ENCODE data around the gene NHERF2.

The NHERF2 gene

GRCh38 chr16:2042986-2043666 lies 16.4 kb downstream of the NHERF2 start:
- no peak for DNase-seq

- no peak for DNase-seq
Measured at GRCh38 chr16:2043667-2044451, 17.2 kb downstream of the NHERF2 start.

GRCh38 chr16:2044541-2044940 lies 17.8 kb downstream of the NHERF2 start:
- no peak for DNase-seq

GRCh38 chr16:2045965-2046892 lies 19.5 kb downstream of the NHERF2 start:
- no peak for DNase-seq

- no peak for DNase-seq
Measured at GRCh38 chr16:2046893-2047329, 20.2 kb downstream of the NHERF2 start.

- DNase-seq, result peak; percentile 75
Measured at GRCh38 chr16:2047330-2048115, 20.8 kb downstream of the NHERF2 start, which contains the start of the genes NTHL1 and TSC2. Gene NTHL1, minus strand, starts transcription at chr16:2047834. Its CDS starts 11 bp downstream, at chr16:2047823. Gene TSC2, plus strand, starts transcription at chr16:2047985. Its CDS starts 631 bp downstream, at chr16:2048616.

GRCh38 chr16:2048116-2048543 lies 21.4 kb downstream of the NHERF2 start:
- DNase-seq, result no peak

- DNase-seq, result no peak
Measured at GRCh38 chr16:2053211-2053610, 26.5 kb downstream of the NHERF2 start.

DNA sequence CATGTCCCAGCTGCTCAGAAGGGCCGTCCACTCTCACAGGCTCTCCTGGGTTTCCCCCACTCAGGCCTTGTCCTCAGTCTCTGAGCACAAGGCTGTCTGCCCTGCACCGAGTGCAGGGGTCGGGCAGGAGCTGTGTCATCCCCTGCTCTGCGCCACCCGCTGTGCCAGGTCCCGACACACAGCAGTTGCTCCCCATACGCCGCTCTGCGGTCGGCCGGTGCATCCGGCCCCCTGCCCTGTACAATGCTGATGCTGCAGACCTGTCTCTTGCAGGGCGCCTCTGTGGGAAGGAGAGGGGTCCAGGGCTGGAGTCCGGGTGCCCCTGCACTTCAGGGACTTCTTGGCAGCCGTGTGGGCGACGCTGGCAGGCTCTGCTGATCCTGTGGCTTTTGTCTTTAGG lies 27.2 kb downstream of the NHERF2 start:
- no peak for DNase-seq

DNA sequence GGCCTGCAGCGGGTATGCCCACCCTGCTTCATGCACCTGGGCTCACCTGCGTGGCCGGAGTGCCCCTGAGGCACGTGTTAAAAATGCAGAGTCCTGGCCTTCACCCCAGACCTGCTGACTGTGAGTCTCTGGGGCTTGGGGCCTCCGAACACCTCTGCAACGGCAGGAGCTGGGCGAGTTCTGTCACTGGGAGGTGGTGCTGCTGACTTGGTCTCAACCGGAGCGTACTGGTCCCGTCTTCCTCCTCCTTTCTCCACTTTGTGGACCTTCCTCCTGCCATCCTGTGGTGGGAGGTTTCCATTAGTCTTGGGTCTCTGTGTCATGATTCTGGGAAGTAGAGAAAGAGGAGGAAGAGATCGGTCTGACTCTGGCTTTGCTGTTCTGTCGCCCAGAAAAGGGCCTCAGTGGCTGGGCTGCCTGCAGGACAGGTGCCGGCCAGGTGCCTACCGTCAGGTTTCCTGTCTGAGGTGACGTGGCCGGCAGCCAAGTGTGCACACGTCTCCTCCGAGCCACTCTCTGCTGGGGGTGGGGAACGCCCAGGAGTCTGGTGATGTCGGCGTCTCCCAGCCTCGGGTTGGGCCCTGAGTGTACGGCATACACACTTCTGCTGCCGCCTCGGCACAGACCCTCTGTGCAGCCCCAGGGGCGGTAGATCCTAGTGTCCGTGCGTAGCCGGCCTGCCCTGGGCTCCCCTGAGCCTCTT lies 28.0 kb downstream of the NHERF2 start:
- no peak for DNase-seq

GRCh38 chr16:2056077-2056476 lies 29.4 kb downstream of the NHERF2 start:
- no peak for DNase-seq

GRCh38 chr16:2056681-2057407 lies 30.1 kb downstream of the NHERF2 start:
- no peak for DNase-seq

GRCh38 chr16:2057438-2057837 lies 30.7 kb downstream of the NHERF2 start:
- DNase-seq, result no peak

DNA sequence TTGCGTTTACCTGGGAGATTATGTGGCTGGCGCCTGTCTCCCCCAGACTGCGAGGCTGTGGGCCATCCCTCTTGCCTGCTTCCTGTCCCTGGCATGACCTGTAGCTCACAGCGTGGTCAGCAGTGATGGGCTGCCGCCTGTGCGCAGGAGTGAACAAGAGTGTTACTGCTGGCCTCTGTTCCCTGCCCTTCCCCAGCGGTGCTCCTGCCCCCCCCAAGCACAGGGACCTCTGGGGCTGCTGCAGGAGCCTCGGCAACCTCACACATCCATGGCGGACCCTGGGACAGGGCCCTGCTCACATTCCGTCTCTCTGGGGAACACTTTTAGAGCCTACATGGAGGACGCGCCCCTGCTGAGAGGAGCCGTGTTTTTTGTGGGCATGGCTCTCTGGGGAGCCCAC lies 31.7 kb downstream of the NHERF2 start:
- no peak for DNase-seq

DNA sequence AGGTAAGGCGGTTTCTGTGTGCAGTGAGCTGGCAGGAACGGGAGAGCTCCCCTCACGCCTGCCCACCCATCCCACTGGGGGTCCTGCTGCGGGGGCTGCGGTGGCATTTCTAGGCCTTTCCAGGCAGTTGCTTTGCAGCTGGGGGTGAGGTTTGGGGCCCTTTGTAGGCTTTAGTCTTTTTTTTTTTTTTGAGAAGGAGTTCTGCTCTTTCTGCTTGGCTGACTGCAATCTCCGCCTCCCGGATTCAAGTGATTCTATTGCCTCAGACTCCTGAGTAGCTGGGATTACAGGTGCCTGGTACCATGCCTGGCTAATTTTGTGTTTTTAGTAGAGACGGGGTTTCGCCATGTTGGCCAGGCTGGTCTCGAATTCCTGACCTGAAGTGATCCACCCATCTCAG lies 32.2 kb downstream of the NHERF2 start:
- no peak for DNase-seq

DNA sequence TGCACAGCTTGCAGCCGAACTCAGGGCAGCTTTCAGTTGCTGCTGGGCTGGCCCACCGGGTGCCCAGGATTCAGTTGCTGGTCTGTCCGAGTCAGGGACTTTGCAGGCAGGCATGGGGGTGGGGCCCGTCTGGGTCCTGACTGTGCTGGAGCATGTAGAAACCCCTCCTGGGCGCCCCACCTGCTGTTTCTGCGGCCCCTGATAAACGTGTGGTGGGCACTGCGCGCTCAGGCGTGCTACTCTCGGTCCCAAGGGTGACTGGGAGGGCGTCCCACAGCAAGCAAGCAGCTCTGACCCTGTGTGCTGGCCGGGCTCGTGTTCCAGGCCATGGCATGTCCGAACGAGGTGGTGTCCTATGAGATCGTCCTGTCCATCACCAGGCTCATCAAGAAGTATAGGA lies 33.6 kb downstream of the NHERF2 start:
- no peak for DNase-seq

GRCh38 chr16:2061023-2061422 lies 34.3 kb downstream of the NHERF2 start:
- DNase-seq, result no peak

- no peak for DNase-seq
Measured at GRCh38 chr16:2061526-2061925, 34.8 kb downstream of the NHERF2 start.

- no peak for DNase-seq
Measured at GRCh38 chr16:2062801-2063200, 36.1 kb downstream of the NHERF2 start.

GRCh38 chr16:2063861-2064260 lies 37.2 kb downstream of the NHERF2 start:
- DNase-seq, result no peak

Measured in NCI-H524 treated with DMSO at 0.1 percent for 48 hours (cell line).